GM18868 (cell line): ENCODE results near the gene PTAR1.
"Not testable (repeated sequence)": the region's sequence is repeated elsewhere in the genome, so short reads cannot be mapped to it uniquely, and the experiment has no call there.

ENCODE experiments used
- ATAC-seq: cut with Tn5 transposase; IDR thresholded peaks from one replicate; pipeline ENCODE4 v1.9.1; 2021; ENCODE audit warnings: mild to moderate bottlenecking, moderate library complexity; ENCODE audit not compliant: unreplicated experiment

The PTAR1 gene, protein sequence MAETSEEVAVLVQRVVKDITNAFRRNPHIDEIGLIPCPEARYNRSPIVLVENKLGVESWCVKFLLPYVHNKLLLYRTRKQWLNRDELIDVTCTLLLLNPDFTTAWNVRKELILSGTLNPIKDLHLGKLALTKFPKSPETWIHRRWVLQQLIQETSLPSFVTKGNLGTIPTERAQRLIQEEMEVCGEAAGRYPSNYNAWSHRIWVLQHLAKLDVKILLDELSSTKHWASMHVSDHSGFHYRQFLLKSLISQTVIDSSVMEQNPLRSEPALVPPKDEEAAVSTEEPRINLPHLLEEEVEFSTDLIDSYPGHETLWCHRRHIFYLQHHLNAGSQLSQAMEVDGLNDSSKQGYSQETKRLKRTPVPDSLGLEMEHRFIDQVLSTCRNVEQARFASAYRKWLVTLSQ

DNA sequence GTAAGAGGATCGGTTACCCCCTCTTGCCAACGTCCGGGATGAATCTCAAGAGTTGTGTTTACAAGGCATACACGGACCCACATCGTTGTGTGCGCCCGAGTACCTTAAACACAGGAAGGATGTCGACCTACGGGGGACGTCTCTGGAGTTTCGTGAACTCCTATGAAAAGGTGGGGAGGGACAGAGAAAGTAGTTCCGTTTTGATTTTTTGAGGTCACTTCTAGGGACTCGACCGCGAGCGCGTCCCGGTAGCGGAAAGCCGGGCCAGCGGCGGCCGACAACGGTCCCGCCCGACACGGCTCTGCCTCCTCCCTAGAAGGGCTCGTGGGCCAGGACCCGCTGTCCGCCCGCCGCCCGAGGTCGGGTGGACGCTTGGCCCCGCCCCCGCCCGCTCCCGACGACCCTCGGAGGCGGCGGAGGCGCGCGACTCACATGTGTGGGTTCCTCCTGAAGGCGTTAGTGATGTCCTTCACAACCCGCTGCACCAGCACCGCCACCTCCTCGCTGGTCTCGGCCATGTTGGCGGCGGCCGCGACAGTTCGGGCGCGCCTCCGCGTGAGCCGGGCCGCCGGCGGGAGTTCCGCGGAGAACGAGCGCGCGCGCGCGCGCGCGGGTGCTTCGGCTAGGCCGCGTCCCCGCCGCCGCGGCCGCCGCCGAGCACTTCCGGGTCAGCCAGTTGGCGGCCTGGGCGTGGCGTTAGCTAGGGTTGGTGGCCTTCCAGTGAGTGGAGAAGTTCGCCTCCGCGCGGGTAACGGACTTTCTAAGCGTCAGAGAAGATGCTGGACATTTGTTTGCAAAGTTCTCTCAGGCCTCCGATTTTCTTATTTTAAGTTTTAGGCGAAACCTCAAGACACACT is at the start of gene PTAR1:
TSS of gene PTAR1 (minus strand) at position 591 of the 857 bp plus-strand sequence. CDS start at position 518, 73 bp downstream.
- ATAC-seq: peak; percentile 89

DNA sequence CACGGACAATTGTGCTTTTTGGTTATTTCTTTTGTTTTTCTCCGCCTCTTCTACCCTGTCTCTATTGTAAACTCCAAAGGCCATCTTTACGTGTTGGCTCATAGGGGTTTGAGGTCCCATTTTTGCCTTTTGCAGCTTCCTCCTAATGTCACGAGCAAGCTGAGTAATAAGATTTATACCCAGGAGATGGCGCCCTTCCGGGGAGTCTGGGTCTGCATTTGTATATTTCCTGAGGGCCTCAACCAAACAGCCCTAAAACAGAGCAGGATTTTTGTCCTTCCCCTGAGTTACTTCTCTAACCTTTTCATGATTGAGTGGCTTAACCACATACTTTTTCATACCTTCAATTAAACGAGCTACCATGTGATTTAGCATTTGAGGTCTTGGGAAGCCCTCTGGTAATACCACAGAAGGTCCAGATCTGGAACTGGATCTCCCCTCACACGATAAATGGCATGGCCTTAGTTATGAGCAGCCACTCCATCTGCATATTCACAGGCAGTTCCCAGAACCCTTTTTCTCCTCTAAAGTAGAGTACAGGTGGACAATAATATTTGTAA is 49.6 kb upstream of the PTAR1 start:
- no peak for ATAC-seq

- no peak for ATAC-seq
These were observed 46.8 kb upstream of the PTAR1 start for GRCh38 chr9:69806627-69807026.

DNA sequence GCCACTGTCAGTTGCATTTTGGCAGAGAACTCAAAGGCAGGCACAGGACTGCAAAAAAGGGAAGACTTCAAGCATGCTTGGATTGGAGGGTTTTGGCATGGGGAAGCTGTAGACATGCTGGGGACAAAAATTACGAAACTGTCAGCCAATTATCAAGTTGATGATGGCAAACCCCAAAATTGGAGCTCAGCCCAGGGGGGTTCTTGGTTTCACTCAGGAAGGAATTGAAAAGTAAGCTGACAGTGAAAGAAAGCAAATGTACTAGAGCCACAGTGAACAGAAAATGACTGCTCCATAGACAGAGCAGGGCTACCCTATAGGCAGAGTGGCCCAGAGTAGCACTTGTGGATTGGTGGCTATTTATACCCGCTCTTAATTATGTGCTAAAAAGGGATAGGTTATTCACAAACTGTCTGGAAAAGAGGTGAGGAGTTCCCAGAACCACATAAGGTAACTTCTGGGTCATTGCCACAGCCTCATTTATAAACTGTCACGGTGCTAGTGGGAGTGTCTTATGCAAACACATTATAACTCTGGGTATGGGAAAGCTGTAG is 46.2 kb upstream of the PTAR1 start:
- ATAC-seq: no peak

DNA sequence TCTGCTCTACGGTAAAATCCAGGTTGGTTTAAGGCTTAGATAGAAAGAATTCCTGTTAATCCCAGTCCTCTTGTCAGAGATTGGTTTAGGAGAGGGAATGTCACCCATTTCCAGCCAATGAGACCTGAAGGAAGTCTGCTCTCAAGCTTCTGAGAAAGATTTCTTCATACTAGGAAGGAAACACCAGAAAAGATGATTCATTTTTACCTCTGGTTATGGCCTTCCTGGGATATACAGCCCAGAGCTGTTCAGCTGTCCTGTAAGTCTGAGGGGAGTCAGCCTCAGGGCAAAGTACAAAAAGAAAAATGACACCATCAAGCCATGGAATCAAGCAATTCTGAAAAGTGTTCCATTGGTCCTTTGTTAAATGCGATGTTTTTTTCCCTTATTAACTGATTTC is 42.2 kb upstream of the PTAR1 start:
- no peak for ATAC-seq

- not testable (repeated sequence) for ATAC-seq
These were observed 40.2 kb upstream of the PTAR1 start for GRCh38 chr9:69800027-69800426.

DNA sequence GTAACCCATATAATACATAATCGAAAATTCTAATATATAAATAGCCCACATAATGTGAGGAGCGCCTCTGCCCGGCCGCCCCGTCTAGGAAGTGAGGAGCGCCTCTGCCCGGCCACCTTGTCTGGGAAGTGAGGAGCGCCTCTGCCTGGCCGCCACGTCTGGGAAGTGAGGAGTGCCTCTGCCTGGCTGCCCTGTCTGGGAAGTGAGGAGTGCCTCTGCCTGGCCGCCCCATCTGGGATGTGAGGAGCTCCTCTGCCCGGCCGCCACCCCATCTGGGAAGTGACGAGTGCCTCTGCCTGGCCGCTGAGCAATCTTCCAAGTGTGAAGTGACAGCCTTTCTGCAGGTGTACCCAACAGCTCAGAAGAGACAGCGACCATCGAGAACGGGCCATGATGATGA is 39.7 kb upstream of the PTAR1 start:
- ATAC-seq: not testable (repeated sequence)

DNA sequence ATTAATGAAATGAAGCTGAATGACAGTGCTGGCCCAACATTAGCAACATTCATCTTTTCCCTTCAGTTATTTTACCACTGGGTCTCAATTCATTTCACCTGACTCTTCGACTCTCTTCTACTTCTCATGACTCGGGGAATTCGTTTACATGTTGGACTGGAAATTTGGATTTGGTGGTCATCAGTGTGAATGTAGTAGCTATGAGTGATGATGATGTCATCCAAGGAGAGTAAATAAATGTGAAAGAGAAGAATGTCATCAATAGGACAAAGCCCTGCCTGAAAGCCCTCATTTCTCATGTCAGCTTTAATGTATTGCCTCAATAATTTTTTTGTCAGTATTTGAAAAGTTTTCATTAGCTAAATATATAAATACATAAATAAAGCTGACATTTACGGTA is 38.9 kb upstream of the PTAR1 start:
- no peak for ATAC-seq

GRCh38 chr9:69797675-69798074 is 37.9 kb upstream of the PTAR1 start:
- ATAC-seq: no peak

DNA sequence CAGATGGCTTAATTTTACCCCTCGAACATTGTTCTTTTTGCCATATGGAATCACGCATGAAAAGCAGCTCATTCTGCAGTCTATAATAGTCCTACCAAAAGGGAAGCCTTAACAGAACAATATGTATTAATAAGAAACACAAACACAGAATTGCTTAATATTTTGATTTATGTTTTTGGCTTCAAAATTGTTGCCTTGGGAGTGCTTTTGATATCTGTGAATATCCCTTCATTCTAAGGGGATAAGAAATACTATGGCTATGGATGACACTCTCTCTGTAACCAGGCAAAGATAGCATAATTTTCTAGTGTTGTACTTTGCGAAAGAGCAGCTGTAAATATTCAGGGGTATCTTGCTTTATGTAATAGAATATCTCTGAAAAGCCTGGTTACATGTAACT is 34.5 kb upstream of the PTAR1 start:
- ATAC-seq: no peak

- no peak for ATAC-seq
These were observed 25.9 kb upstream of the PTAR1 start for GRCh38 chr9:69785757-69786156.

- ATAC-seq: no peak
These were observed 13.4 kb upstream of the PTAR1 start for GRCh38 chr9:69773258-69773657.

DNA sequence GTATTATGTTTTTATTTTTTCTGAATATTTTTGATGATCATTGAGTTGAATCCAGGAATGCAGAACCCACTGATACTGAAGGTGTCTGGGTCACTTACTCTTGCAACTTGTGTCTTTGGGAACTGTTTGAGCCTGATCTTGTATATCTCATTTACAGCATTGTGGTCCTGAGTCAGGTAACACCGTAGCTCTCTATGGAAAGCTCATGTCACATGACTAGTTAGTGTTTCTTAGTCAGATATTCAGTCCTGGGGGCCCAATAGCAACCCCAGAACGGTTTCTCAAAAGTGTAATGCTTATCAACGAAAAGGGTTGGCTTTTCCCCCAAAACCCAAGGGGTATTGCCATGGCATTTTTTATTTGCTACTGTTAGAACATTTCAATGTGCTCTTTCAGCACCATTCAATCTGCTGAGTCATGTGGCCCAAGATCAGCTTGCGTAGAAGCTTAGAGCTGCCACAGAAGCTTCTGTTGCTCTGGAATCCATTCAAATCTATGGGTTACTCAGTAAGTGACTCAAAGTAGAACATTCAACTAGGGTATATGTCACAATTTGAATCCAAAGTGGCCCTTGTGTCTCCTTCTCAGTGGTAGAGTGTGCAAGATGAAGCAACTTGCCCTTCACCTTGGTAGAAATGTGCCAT is 12.1 kb upstream of the PTAR1 start:
- ATAC-seq: no peak

DNA sequence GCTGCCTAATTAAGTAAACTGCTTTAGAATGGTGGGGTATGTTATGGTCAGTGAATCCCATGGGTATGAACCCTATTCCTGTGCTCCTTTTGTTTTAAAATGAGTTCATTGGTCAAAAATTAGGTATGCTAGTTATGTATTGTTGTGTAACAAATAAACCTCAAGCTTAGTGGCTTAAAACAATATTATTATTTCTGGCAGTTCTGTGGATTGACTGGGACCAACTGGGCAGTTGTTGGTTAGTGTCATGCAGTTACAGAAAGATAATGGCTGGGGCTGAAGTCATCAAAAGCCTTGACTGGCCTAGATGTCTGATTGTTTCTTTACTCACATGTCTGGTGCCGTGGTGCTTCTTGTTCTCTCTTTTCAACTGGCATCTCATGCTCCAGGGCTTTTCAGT is 8.9 kb upstream of the PTAR1 start:
- ATAC-seq: no peak

DNA sequence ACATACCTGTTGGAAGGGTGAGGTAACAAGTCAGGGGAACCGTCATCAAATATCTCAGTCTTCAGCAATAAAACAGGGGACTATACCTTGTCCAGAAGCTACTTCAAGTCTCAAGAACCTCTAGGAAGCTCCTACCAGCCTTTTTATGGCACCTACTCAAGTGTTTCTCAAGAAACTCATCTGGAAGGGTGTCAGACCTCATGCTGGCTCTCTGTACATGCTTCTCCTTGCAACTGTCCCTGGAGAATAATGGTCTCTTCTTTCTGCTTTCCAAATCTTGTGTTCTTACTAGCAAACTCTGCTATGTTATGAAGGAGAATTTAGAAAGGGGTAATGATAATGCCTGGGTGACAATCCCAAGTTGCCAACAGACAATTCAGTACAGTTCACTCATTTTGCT is 8.3 kb upstream of the PTAR1 start:
- no peak for ATAC-seq

GRCh38 chr9:69763862-69764261 is 4.1 kb upstream of the PTAR1 start:
- ATAC-seq: not testable (repeated sequence)

- no peak for ATAC-seq
These were observed 2.7 kb upstream of the PTAR1 start for GRCh38 chr9:69762527-69762926.

GRCh38 chr9:69760278-69760610 is 433 bp upstream of the PTAR1 start:
- ATAC-seq: no peak

- ATAC-seq: peak; percentile 0
These were observed 790 bp downstream of the PTAR1 start for GRCh38 chr9:69759021-69759420.

DNA sequence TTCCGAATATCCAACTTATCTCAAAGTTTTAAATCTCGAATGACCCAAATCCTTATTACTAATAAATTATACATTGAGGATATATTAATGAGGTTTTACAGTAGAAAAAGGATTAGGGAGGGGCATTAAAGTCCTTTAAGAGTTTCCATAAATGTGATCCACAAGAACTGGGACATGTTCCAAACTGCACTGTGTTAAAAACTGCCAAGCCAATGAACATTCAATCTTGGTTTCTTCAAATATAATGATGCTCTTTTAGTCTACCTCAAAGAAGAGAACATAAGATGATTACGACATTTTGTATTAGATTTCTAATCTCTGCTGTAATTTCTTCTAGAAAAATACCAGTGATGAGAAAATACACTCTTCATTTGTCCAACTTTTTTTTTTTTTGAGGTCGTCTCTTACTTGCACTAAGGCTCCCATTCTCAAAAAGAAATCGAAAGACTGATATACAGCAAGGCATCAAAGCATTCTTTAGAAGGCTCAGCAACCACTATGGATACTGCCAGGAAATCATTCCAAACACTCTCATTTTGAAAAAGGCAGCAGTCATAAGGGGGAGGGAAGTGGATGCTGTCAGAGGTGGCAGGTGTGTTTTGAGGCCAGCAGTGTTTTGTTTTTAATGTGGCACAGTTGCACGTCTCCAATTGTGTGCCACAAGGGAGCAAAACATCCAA is 1.7 kb downstream of the PTAR1 start:
- ATAC-seq: no peak
